Heart left ventricle (tissue), 16 donors: ENCODE data around the gene PSMF1. TPM values are rescaled to one million over a fixed set of nuclear protein-coding genes. Genes with fewer than 3 reads are reported as not detected.
A peak's percentile ranks its signal among the peaks of the same experiment; 100 is the strongest.

Source experiments
- ATAC-seq, 4 donors: fragments of 200-7000 bp; cut with Tn5 transposase; one replicate each; pipeline ENCODE4 v1.9.1; 2020 to 2022; ENCODE audit warnings: moderate library complexity in 4 of 4, mild to moderate bottlenecking in 3 of 4, moderate number of reproducible peaks in 1 of 4
- DNase-seq, 5 donors: peaks; one replicate each; pipeline ENCODE4 v3.0.0-alpha.2; 2020
- H3K27ac ChIP-seq, 12 donors: fragments of 200-600 bp; sonication (generic) in 4 of 12; one replicate each; pipeline versions ENCODE4 v1.5.0 to v1.8.0; 2016 to 2022; ENCODE audit warnings: mild to moderate bottlenecking in 2 of 12
- H3K27me3 ChIP-seq, 9 donors: fragments of 200-600 bp; sonication (generic) in 2 of 9; one replicate each; pipeline versions ENCODE4 v1.5.1 to v1.8.0; 2016 to 2022; ENCODE audit warnings: mild to moderate bottlenecking in 3 of 9
- H3K36me3 ChIP-seq, 9 donors: fragments of 200-600 bp; sonication (generic) in 2 of 9; one replicate each; pipeline versions ENCODE4 v1.5.0 to v1.8.0; 2018 to 2022; ENCODE audit warnings: mild to moderate bottlenecking in 2 of 9
- H3K4me1 ChIP-seq, 12 donors: fragments of 200-600 bp; sonication (generic) in 4 of 12; one replicate each; pipeline versions ENCODE4 v1.5.0 to v1.8.0; 2016 to 2022; ENCODE audit warnings: mild to moderate bottlenecking in 3 of 12
- H3K4me3 ChIP-seq, 12 donors: fragments of 200-600 bp; sonication (generic) in 4 of 12; one replicate each; pipeline versions ENCODE4 v1.5.0 to v1.8.0; 2017 to 2022; ENCODE audit warnings: mild to moderate bottlenecking in 9 of 12, moderate library complexity in 4 of 12
- H3K9me3 ChIP-seq, 12 donors: fragments of 200-600 bp; sonication (generic) in 4 of 12; one replicate each; pipeline versions ENCODE4 v1.5.0 to v1.8.0; 2016 to 2022; ENCODE audit warnings: mild to moderate bottlenecking in 1 of 12
- POLR2A ChIP-seq, 2 donors: fragments of 450-650 bp; IDR thresholded peaks; one replicate each; pipeline ENCODE4 v1.6.1; 2017; ENCODE audit warnings: antibody characterized with exemption in 2 of 2, mild to moderate bottlenecking in 2 of 2, moderate library complexity in 2 of 2
- WGBS, 4 donors: extraction: QIAGEN DNeasy Blood & Tissue Kit in 2 of 4; methylation state at CpG; one replicate each; pipeline versions ENCODE4 v1.1.5 to v1.1.7; 2013 to 2018; 5-methylcytosine and 5-hydroxymethylcytosine counted together
- intact Hi-C, 10 donors: fragments of 100-400 bp; cut with DNase I; formaldehyde crosslinking; loops; one replicate each; pipeline versions ENCODE4 v1.11.1 to v1.14.2; 2022
- polyA plus RNA-seq, 2 donors: library from polyadenylated mRNA; stranded (reverse); fragments of 200-250 nt; gene quantifications; one replicate each; pipeline ENCODE4 v1.2.3, GENCODE V29; 2013
- total RNA-seq, 9 donors: library from RNA; depleted of rRNA in 2 of 9; stranded (reverse); fragments of >200 nt in 2 of 9; fragmentation: NEBNext Ultra II Directional in 3 of 9; extraction: Animal tissue kit (Norgen Biotek cat#: 25700) in 3 of 9; gene quantifications; one replicate each; pipeline versions ENCODE4 v1.1.0 to v1.2.4, GENCODE V29; 2016 to 2023
- TF ChIP-seq, protein P1 (sequence below), 12 donors: fragments of 200-600 bp; sonication (generic) in 4 of 12; IDR thresholded peaks; one replicate each; pipeline versions ENCODE4 v1.5.0 to v1.8.0; 2018 to 2022; ENCODE audit warnings: antibody characterized with exemption in 12 of 12, mild to moderate bottlenecking in 5 of 12
- donor health status: ischemic (EF 13 %, LVEDD 7.1; RV severe dilation, severe dysfunction).
- donor health status: healthy with polysubstance abuse.
- donor health status: DM: no; HTN: yes; CAD: no.
- donor health status: DM: no; HTN: no; CAD: no.
- donor health status: ischemic (EF 25% LVEDD 6.9; RV normal size, moderate dysfunction).
- donor health status: ischemic (EF 25% LVEDD 5.7; RV mildly dilated, moderate dysfunction).
- donor health status: healthy.
- donor health status: DM: yes; HTN: yes; CAD: no.
- donor health status: ischemic (EF 35%, LVEDD 5.7; RV mildly dilated, moderate dysfunction).
- donor health status: nonischemic (EF 11% LVEDD 7.7; RV severe dilation, severe dysfunction).
- donor health status: DM: yes; HTN: yes; CAD: no.
- donor health status: PGD.
- donor health status: ischemic (EF 29% LVEDD 5.4; RV normal size, mild dysfunction).
- donor health status: nonischemic (EF 23%, LVEDD 6.1; RV moderate dilation, normal function).

Gene PSMF1
- total and polyA plus RNA-seq, 11 donors: 24.6 to 184 (median 133) TPM

DNA sequence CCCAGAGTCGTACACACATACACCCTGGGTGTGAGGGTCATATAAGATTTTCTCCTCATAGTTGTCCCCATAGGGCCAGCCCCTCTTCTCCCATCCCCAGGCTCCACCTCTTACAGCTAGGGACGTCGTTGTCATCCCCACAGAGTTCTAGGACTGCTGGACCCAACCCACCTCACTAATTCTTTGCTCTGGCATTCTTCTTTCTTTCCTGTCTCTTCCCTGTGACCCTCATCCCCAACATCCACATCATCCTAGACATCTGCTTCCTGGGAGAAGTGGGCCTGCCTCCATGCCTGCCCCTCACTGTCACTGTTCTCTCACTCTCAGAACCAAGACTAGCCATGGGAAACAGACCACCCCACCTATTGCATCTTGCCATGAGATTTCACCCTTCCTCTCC is 1.1 kb downstream of the PSMF1 start:
- Histone ChIP-seq H3K27me3 (no peaks in the 10 kb centered on the region), H3K36me3 (peaks cover 0 to 34% (median 7%) of the 10 kb centered on the region in 9 donors), H3K27ac (peak overlapping the region in 7 of 12 donors; percentile 75 to 92 (median 84)), H3K4me3 (peak overlapping the region; percentile 68 to 100 (median 95)), H3K9me3 (no peaks in the 10 kb centered on the region), H3K4me1 (peaks cover 16 to 65% (median 53%) of the 10 kb centered on the region in 12 donors)
- ATAC-seq (no peak), DNase-seq (no peak)
- intact Hi-C loops: loop anchor here in 5 of 10 donors (2.0 to 10.0 kb wide), 4 partner anchors 95 to 348 kb away; partner anchors contain the start of genes NSFL1C (in 3 of the 5) and FAM110A (in 1 of the 5)
- WGBS, 4 donors: 13 to 27% (median 17%) methylated on average over 3 of the region's 3 CpGs
- no peak for TF ChIP-seq POLR2A (IDR thresholded peaks at IDR 0.05)

DNA sequence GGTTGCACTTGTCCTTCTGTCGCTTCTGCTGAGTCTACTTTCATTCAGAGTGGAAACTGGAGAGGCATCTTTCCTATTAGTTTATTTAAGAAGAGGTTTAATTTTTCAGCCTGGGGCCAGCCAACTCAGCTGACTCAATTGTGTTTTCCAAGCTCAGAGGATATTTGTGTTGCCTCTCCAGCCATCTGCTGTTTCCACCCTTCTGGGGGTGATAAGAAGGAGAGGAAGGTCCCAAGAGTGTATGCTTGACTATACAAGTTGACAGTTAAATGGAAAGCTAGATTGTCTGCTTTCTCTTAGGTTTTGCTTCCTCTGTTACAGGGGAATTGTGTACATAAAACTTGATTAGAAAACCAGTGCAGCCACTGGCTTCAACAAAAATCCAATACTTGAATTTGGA is 3.0 kb downstream of the PSMF1 start:
- DNase-seq: no peak
- Histone ChIP-seq H3K27ac (peak overlapping the region in 5 of 12 donors; percentile 14 to 82 (median 53)), H3K36me3 (peaks cover 0 to 52% (median 24%) of the 10 kb centered on the region in 9 donors), H3K4me1 (peaks cover 16 to 82% (median 53%) of the 10 kb centered on the region in 12 donors), H3K9me3 (no peaks in the 10 kb centered on the region), H3K4me3 (peak overlapping the region in 2 of 12 donors; percentile 5 to 11), H3K27me3 (no peaks in the 10 kb centered on the region)
- WGBS, 4 donors: 74 to 82% (median 77%) methylated on average over 1 of the region's 1 CpG
- no peak for TF ChIP-seq POLR2A (IDR thresholded peaks at IDR 0.05)
- TF ChIP-seq, protein P1, sequence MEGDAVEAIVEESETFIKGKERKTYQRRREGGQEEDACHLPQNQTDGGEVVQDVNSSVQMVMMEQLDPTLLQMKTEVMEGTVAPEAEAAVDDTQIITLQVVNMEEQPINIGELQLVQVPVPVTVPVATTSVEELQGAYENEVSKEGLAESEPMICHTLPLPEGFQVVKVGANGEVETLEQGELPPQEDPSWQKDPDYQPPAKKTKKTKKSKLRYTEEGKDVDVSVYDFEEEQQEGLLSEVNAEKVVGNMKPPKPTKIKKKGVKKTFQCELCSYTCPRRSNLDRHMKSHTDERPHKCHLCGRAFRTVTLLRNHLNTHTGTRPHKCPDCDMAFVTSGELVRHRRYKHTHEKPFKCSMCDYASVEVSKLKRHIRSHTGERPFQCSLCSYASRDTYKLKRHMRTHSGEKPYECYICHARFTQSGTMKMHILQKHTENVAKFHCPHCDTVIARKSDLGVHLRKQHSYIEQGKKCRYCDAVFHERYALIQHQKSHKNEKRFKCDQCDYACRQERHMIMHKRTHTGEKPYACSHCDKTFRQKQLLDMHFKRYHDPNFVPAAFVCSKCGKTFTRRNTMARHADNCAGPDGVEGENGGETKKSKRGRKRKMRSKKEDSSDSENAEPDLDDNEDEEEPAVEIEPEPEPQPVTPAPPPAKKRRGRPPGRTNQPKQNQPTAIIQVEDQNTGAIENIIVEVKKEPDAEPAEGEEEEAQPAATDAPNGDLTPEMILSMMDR (IDR thresholded peaks at IDR 0.05): no peak
- no peak for ATAC-seq
- intact Hi-C loops: loop anchor here in 1 of 10 donors (10.0 kb wide), 1 partner anchor 343 kb away; the partner anchor contains the start of gene NSFL1C

DNA sequence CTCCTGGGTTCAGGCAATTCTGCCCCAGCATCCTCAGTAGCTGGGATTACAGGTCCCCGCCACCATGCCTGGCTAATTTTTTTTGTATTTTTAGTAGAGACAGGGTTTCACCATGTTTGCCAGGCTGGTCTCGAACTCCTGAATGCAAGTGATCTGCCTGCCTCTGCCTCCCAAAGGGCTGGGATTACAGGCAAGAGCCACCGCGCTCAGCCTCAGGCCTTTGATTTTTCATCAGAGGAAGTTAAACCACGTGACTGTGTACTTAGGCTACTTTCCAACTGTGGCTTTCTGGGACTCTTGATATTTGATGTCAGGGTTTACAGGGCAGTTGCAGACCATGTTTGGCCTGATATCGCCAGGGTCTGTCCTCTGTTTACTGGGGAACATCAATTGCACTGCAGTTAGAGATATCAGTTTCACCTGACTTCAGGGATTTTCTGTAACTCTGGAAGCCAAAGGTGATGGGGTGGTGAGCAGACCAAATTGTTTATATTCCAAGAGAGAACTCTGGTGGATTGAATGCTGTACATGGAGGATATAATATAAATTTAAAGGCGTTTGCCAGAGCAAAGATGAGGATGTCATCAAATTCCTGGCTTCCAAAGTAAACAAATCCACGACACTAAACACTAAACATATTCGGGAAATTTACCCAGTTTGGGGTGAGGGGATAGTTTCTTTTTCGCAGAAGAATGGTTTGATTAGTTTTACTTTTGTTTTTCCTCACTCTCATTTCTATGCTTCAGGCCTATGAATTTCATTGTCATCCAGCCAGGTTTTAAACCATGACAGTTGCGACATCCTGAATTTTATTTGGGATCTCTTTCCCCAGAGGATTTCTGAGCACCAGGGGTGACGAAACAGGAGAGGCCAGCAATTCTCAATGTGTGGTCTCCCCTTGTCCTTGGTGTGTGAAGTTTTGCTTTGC is 4.2 kb downstream of the PSMF1 start:
- H3K36me3 ChIP-seq: peaks cover 0 to 64% (median 36%) of the 10 kb centered on the region in 9 donors
- peak in 4 of 5 donors; percentile 36 to 55 (median 48) for DNase-seq
- no peaks in the 10 kb centered on the region for H3K27me3 ChIP-seq
- whole genome bisulfite sequencing, 4 donors: 35 to 48% (median 37%) methylated on average over 12 of the region's 12 CpGs
- no peaks in the 10 kb centered on the region for H3K9me3 ChIP-seq
- intact Hi-C loops: loop anchor here in 1 of 10 donors (10.0 kb wide), 1 partner anchor 342 kb away; the partner anchor contains the start of gene NSFL1C
- H3K27ac ChIP-seq: peak overlapping the region in 10 of 12 donors; percentile 26 to 82 (median 50)
- peak overlapping the region in 6 of 12 donors; percentile 2 to 23 (median 6) for H3K4me3 ChIP-seq
- TF ChIP-seq, protein P1 (IDR thresholded peaks at IDR 0.05): no peak
- no peak for TF ChIP-seq POLR2A (IDR thresholded peaks at IDR 0.05)
- H3K4me1 ChIP-seq: peaks cover 16 to 78% (median 51%) of the 10 kb centered on the region in 12 donors
- peak in 3 of 4 donors; percentile 3 to 29 (median 15) for ATAC-seq

DNA sequence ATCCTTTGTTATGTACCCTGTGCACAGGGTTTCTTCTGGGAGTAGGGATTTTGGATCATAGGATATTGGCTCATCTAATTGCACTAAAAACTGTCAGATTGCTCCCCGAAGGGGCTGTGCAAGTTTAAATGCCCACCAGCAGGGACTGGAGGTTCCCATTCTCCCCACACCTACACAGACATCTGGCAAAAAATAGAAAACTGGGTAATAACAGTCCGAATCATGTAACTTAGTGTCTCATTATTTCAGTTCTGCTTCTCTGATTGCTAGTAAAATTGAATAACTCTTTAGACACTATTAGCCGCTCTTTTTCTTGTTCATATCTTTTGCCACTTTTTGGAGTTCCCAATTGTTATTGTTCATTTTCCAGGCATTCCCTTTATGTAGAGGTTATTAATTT is 5.3 kb downstream of the PSMF1 start:
- TF ChIP-seq, protein P1 (IDR thresholded peaks at IDR 0.05): no peak
- TF ChIP-seq POLR2A (IDR thresholded peaks at IDR 0.05): no peak
- Histone ChIP-seq H3K4me1 (peaks cover 16 to 73% (median 47%) of the 10 kb centered on the region in 12 donors), H3K9me3 (no peaks in the 10 kb centered on the region), H3K36me3 (peaks cover 0 to 74% (median 47%) of the 10 kb centered on the region in 9 donors), H3K4me3 (no peak overlapping the region), H3K27ac (peak overlapping the region in 1 of 12 donors; percentile 82), H3K27me3 (no peaks in the 10 kb centered on the region)
- ATAC-seq (no peak), DNase-seq (no peak)
- intact Hi-C loops: loop anchor here in 1 of 10 donors (10.0 kb wide), 1 partner anchor 341 kb away; the partner anchor contains the start of gene NSFL1C
- WGBS, 4 donors: 87 to 92% (median 91%) methylated on average over 3 of the region's 3 CpGs
